KMS-11 (cell line): Measurements from ENCODE around the gene CTIF.

Source experiments
- H2AFZ ChIP-seq: fragments of 200-600 bp; sonication (generic); 2 replicates; pipeline ENCODE4 v1.6.1; 2016; ENCODE audit warnings: antibody characterized with exemption, mixed run types, low read depth
- H3K27ac ChIP-seq: fragments of 200-600 bp; sonication (generic); 2 replicates; pipeline ENCODE4 v1.6.1; 2016; ENCODE audit warnings: mild to moderate bottlenecking, mixed run types
- H3K27me3 ChIP-seq: fragments of 200-600 bp; sonication (generic); 2 replicates; pipeline ENCODE4 v1.6.1; 2017; ENCODE audit warnings: mild to moderate bottlenecking, low read depth, mixed run types, moderate library complexity; ENCODE audit not compliant: insufficient read depth
- H3K36me3 ChIP-seq: fragments of 200-600 bp; sonication (generic); 2 replicates; pipeline ENCODE4 v1.6.1; 2017; ENCODE audit warnings: mild to moderate bottlenecking, mixed run types; ENCODE audit not compliant: insufficient read depth
- H3K4me1 ChIP-seq: fragments of 200-600 bp; sonication (generic); 2 replicates; pipeline ENCODE4 v1.6.1; 2016; ENCODE audit warnings: mild to moderate bottlenecking, low read depth, mixed run types; ENCODE audit not compliant: poor library complexity, severe bottlenecking
- H3K4me2 ChIP-seq: fragments of 200-600 bp; sonication (generic); 2 replicates; pipeline ENCODE4 v1.7.0; 2016; ENCODE audit warnings: mild to moderate bottlenecking, mixed run types
- H3K4me3 ChIP-seq: fragments of 200-600 bp; sonication (generic); IDR thresholded peaks from 2 replicates; pipeline ENCODE4 v1.6.1; 2017; ENCODE audit warnings: low read depth, low read length, mixed read lengths; ENCODE audit not compliant: insufficient read depth
- H3K79me2 ChIP-seq: fragments of 200-600 bp; sonication (generic); 2 replicates; pipeline ENCODE4 v1.6.1; 2016; ENCODE audit warnings: low read depth, mixed run types; ENCODE audit not compliant: insufficient read depth
- H3K9ac ChIP-seq: fragments of 200-600 bp; sonication (generic); 2 replicates; pipeline ENCODE4 v1.6.1; 2016; ENCODE audit warnings: mild to moderate bottlenecking, mixed run types
- H4K20me1 ChIP-seq: fragments of 200-600 bp; sonication (generic); 2 replicates; pipeline ENCODE4 v1.6.1; 2016; ENCODE audit warnings: mild to moderate bottlenecking, mixed run types; ENCODE audit not compliant: insufficient read depth
- TF ChIP-seq, protein P1 (sequence below): fragments of 200-600 bp; sonication (generic); conservative IDR thresholded peaks from 2 replicates; pipeline ENCODE4 v1.6.1; 2017; ENCODE audit warnings: low read depth, mild to moderate bottlenecking, antibody characterized with exemption, low read length, moderate library complexity, mixed read lengths

CTIF gene

DNA sequence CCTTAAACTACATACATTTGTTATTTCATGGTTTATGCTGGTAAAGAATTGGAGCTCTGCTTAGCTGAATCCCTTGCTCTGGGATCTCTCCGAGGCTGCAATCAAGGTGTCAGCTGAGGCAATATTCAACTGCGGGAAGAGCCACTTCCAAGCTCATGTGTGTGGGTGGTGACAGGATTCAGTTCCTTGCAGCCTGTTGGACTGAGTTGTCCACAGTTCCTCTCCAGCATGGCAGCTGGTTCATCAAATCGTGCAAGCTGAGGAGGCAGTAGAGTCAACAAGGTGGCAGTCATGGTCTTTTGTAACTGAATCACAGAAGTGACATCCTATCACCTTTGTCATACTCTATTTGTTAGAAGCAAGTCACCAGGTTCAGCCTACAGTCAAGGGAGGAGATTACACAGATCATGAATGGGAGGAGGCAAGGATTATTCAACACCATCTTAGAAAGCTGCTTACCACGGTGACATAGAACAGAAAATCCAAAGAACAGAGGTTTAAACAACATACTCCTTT is 56.9 kb downstream of the CTIF start:
- Histone ChIP-seq H2AFZ (no peak overlapping the region), H3K36me3 (no peaks in the 10 kb centered on the region), H3K27me3 (no peaks in the 10 kb centered on the region), H3K4me1 (no peaks in the 10 kb centered on the region), H3K79me2 (no peaks in the 10 kb centered on the region; the same call in 1 of the 2 replicates), H3K4me3 (no peak overlapping the region), H3K9ac (no peak overlapping the region), H4K20me1 (no peaks in the 10 kb centered on the region), H3K4me2 (no peak overlapping the region), H3K27ac (no peak overlapping the region)
- TF ChIP-seq, protein P1, sequence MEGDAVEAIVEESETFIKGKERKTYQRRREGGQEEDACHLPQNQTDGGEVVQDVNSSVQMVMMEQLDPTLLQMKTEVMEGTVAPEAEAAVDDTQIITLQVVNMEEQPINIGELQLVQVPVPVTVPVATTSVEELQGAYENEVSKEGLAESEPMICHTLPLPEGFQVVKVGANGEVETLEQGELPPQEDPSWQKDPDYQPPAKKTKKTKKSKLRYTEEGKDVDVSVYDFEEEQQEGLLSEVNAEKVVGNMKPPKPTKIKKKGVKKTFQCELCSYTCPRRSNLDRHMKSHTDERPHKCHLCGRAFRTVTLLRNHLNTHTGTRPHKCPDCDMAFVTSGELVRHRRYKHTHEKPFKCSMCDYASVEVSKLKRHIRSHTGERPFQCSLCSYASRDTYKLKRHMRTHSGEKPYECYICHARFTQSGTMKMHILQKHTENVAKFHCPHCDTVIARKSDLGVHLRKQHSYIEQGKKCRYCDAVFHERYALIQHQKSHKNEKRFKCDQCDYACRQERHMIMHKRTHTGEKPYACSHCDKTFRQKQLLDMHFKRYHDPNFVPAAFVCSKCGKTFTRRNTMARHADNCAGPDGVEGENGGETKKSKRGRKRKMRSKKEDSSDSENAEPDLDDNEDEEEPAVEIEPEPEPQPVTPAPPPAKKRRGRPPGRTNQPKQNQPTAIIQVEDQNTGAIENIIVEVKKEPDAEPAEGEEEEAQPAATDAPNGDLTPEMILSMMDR: no peak

DNA sequence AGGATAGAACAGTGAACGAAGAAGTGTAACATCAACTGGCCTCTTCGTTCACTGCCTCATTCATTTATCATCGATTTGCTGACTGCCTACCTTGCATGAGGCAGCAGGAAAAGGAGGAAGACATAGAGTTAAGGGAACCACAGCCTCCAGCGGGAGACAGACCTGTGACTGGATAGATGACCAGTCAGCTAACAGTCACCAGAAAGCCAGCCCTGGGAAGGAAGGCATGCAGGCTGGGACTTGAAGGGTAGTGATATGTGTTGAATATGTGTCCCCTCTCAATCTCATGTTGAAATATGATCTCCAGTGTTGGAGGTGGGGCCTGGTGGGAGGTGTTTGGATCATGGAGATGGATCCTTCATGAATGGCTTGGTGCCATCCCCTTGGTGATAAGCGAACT is 58.3 kb downstream of the CTIF start:
- Histone ChIP-seq H3K9ac (no peak overlapping the region), H3K4me2 (no peak overlapping the region), H3K4me3 (no peak overlapping the region), H4K20me1 (no peaks in the 10 kb centered on the region), H3K27ac (no peak overlapping the region), H3K36me3 (no peaks in the 10 kb centered on the region), H3K4me1 (no peaks in the 10 kb centered on the region), H3K79me2 (no peaks in the 10 kb centered on the region; the same call in 1 of the 2 replicates), H2AFZ (no peak overlapping the region), H3K27me3 (no peaks in the 10 kb centered on the region)
- TF ChIP-seq, protein P1: no peak

DNA sequence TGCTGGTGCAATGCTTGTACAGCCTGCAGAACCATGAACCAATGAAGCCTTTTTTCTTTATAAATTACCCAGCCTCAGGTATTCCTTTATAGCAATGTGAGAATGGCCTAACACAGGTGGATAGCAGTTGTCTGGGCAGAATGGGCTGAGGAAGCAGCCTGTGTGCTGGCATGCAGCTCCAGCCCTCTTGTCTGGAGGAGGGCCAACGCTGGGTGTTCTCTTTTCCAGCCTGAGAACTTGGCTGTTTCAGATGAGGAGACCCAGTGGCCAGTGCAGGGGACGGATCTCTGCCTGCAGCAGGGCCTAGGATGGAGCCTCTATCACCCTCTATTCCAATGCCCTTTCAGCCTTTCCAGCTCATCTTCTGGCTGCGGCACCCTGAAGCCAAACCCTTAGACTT is 58.8 kb downstream of the CTIF start:
- Histone ChIP-seq H3K27ac (no peak overlapping the region), H3K4me1 (no peaks in the 10 kb centered on the region), H3K9ac (no peak overlapping the region), H3K27me3 (no peaks in the 10 kb centered on the region), H3K4me2 (no peak overlapping the region), H3K4me3 (no peak overlapping the region), H3K79me2 (no peaks in the 10 kb centered on the region; the same call in 1 of the 2 replicates), H3K36me3 (no peaks in the 10 kb centered on the region), H2AFZ (no peak overlapping the region), H4K20me1 (no peaks in the 10 kb centered on the region)
- TF ChIP-seq, protein P1: no peak

DNA sequence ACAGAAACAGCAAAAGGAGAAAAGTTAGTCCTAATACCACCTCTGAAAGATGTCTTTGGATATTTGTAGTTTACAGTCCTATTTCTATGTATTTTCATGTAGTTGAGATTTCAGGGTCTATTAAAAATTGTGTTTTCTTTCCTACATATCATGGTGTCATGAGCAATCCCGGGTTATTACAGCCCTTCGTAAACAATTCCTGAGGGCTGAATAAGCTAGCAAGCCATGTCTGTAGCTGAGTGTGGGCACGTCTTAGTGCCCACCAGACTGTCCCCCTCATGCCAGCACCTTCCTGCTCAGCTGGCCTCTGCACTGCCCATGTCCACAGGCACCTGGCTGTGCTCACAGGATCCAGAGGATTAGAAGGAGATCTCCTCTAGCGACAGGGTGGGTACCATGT is 60.6 kb downstream of the CTIF start:
- no peaks in the 10 kb centered on the region for H3K36me3 ChIP-seq

More for the DNA sequence above, 60.6 kb downstream of the CTIF start:
- no peak overlapping the region for H2AFZ ChIP-seq
- H3K4me3 ChIP-seq: no peak overlapping the region
- H3K27me3 ChIP-seq: no peaks in the 10 kb centered on the region
- H4K20me1 ChIP-seq: no peaks in the 10 kb centered on the region
- no peak overlapping the region for H3K9ac ChIP-seq
- H3K4me2 ChIP-seq: no peak overlapping the region
- H3K4me1 ChIP-seq: no peaks in the 10 kb centered on the region
- H3K27ac ChIP-seq: no peak overlapping the region
- H3K79me2 ChIP-seq: no peaks in the 10 kb centered on the region
- TF ChIP-seq, protein P1: no peak
